ENCODE measurements around the gene FRYL.

DNA sequence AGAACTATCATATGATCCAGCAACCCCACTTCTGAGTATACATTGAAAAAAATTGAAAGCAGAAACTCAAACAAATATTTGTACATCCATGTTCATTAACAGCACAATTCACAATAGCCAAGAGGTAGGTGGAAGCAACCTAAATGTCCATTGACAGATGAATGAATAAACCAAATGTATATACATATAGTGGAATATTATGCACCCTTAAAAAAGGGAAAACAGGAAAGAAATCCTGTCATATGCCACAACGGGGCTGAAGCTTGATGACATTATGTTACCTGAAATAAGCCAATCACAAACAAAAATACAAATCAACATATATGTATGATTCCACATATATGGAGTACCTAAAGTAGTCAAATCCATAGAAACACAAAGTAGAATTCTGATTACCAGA lies 222.1 kb downstream of the FRYL start:
- TF ChIP-seq ZNF292 (CRISPR knock-in tag; IDR thresholded peaks at IDR 0.05; ENCODE audit: borderline replicate concordance, low read depth), result no peak
- TF ChIP-seq ZBTB8A (CRISPR knock-in tag; IDR thresholded peaks at IDR 0.05; ENCODE audit: borderline replicate concordance, low read depth), result no peak
- no peak for TF ChIP-seq TCF7L2 (IDR thresholded peaks at IDR 0.05; ENCODE audit: low read depth, low read length)
- TF ChIP-seq ZSCAN31 (CRISPR knock-in tag; IDR thresholded peaks at IDR 0.05; ENCODE audit: low read depth), result no peak
- TF ChIP-seq RAD21 (CRISPR knock-in tag; IDR thresholded peaks at IDR 0.05), result no peak
- no peak for TF ChIP-seq ZNF598 (CRISPR knock-in tag; IDR thresholded peaks at IDR 0.05; ENCODE audit: borderline replicate concordance)
- TF ChIP-seq LCORL (IDR thresholded peaks at IDR 0.05), result no peak
- TF ChIP-seq LCORL (CRISPR knock-in tag; IDR thresholded peaks at IDR 0.05), result no peak
- TF ChIP-seq EZH2 (conservative IDR thresholded peaks at IDR 0.05; ENCODE audit: low read depth, low read length), result no peak

Data from HepG2 (cell line).